SKM-1 treated with dmso at 0.1 percent for 144 hours (cell line): ENCODE measurements around the gene LIN28B.
"Not testable (repeated sequence)": the region's sequence is repeated elsewhere in the genome, so short reads cannot be mapped to it uniquely, and the experiment has no call there.

ENCODE experiments used
- DNase-seq: peaks from one replicate; lab custom pipeline; 2025; ENCODE audit not compliant: unreplicated experiment; lab: John Stamatoyannopoulos, UW

Gene LIN28B, protein sequence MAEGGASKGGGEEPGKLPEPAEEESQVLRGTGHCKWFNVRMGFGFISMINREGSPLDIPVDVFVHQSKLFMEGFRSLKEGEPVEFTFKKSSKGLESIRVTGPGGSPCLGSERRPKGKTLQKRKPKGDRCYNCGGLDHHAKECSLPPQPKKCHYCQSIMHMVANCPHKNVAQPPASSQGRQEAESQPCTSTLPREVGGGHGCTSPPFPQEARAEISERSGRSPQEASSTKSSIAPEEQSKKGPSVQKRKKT

DNA sequence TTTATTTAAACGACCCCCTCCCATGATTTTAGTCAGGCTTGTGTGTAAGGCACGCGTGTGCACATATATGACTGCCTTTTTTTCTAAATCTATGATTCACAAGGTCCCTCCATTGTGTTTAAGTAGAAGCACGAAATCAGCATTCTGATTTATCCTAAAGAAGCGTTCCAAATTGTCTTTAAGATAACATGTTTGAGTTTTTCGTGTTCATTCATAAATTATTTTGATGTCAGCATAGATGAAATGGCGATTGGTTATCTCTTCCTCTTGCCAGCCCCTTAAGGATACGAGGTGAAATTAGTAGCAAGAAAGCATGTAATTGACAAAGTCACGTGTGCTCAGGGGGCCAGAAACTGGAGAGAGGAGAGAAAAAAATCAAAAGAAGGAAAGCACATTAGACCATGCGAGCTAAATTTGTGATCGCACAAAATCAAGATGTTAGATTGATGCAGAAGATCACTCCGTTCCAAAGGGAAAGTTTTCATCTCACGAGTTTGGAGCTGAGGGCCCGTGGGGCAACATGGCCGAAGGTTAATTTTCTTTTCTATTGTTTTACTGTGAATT, at the start of gene LIN28B:
Gene LIN28B, plus strand, starts transcription at position 377 of the 564 bp plus-strand sequence. Its CDS starts 144 bp downstream, at position 521.
- DNase-seq: peak; percentile 76

DNA sequence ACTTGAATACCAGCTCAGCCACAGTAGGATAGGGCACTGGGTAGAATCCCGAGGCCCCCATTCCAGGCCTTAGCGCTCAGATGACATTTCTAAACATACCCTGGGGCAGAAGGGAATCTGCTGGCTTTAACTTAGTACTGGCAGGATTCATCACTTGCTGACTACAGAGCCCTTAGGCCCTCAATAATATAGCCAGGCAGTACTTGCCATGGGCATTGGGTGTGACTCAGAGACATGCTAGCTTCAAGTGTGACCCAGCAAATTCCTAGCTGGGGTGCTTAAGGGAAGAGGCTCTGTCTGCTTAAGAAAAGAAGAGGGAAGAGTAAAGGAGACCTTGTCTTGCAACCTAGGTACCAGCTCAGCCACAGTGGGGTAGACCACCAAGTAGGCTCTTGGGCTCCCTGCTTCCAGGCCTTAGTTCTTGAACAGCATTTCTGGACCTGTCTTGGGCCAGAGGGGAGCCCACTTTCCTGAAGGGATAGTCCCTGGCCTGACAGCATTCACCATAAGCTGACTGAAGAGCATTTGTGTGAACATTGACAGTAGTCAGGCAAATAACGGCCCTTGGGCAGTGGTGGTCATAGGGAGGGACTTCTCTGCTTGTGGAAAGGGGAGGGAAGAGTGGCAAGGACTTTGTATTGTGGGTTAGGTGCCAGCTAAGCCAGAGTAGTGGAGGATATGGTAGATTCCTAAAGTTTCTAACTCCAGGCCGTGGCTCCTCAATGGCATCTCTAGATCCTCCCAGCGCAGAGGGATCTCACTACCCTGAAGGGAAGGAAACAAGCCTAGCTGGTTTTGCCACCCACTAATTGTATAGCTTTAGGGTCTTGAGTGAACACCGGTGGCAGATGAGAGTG, 48.6 kb upstream of the LIN28B start:
- no peak for DNase-seq

DNA sequence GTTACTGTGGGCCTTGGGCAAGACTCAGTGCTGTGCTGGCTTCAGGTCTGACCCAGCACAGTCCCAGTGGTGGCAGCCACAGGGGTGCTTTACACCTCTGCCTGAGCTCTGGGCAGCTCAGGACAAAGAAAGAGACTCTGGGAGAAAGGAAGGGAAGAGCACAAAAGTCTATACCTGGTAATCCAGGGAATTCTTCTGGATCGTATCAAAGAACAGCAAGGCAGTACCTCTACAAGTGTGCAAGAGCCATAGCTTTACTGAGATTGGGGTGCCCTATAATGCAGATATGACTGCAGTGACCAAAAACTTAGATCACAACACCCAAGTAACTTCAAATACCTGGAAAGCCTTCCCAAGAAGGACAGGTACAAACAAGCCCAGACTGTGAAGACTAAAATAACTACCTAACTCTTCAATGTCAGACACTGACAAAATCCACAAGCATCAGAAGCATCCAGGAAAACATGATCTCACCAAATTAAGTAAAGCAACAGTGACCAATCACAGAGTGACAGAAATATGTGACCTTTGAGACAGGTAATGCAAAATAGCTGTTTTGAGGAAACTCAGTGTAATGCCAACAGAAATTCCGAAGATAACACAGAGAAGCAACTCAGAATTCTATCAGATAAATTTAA, 47.9 kb upstream of the LIN28B start:
- no peak for DNase-seq

DNA sequence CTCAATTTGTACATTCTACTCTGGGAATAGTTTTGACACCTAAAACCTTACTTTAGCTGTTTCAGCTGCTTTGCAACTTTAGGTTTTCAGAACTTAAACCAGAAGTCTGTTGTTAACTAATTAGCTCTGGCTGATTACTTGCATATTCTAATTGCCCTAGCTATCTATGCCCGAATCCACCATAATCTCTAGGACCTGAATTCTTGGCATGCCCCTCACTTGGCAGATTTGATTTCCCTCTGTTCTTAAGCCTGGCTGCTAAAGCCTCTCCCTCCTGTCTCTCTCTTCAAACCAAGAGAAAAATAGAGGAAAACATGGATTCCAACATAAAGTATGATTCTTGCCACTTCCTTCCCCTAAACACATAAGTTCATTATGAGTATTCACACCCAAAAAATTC, 35.0 kb upstream of the LIN28B start:
- no peak for DNase-seq

DNA sequence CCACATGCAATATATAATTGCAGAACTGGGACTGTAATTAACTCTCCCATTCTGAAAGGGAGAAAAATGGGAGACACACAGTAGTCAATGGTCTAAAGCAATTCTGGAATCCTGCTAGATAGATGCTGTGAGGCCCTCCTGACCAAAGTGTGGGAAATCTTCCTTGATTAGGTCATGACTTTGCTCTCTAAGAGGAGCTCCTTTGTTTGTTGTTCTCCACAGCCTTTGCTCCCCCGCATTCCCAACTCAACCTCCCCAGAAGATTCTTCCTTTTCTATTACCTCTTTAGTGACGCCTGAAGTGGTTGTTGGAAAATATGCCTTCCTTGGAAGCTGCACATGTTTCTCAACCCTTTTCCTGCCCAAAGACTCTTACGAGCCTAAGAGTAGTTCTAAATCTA, 28.8 kb upstream of the LIN28B start:
- DNase-seq: no peak

DNA sequence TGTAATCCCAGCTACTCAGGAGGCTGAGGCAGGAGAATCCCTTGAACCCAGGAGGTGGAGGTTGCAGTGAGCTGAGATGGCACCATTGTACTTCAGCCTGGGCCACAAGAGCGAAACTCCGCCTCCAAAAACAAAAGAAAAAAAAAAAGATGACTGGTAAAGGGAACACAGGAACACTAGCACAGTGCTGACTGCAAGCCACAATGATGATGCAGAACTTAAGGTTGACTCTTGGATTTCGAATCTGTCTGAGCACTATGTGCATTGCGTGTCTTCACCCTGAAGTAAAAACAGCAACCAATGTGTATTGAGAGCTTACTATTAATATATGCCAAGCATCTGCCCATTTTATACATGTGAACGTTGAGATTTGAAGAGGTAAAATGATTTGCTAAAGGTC, 27.6 kb upstream of the LIN28B start:
- DNase-seq: no peak

DNA sequence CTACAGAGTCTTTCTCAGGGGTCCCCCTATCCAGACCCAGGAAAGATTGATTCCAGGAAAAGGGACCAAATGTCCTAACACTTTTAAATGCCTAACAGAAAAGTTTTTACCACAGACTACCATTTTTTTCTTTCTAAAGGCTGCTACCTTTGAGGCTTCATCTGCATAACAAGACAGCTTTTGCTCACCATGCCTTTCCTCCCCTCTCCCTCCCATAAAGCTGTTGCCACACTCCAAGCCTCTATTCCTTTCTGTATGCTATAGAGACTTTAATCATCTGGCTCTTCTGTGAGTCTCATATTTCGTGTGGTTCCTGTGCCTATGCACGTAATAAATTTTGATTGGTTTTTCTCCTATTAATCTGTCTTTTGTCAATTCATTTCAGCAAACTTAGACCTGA, 26.0 kb upstream of the LIN28B start:
- DNase-seq: no peak

DNA sequence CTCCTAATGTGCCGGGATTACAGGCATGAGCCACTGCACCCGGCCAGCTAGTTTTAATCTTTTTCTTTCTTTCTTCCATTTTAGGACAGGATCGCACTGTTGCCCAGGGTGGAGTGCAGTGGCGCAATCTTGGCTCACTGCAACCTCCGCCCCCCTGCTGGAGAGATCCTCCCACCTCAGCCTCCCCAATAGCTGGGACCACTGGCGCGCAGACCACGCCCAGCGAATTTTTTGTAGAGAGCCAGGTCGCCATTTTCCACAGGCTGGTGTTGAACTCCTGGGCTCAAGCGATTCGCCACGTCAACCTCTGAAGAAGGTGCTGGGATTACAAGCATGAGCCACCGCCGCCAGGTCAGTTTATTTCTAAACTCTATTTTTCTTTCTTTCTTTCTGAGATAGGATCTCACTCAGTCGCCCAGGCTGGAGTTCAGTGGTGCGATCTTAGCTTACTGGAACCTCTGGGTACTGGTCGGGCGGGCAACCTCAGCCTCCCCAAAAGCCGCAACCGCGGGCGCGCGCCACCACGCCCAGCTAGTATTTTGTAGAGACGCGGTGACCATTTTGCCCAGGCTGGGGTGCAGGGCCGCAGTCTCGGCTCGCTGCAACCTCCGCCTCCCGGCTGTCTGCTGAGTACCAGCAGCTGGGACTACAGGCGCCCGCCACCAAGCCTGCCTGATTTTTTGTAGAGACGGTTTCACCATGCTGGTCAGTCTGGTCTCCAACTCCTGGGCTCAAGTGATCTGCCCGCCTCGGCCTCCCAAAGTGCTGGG, 20.0 kb upstream of the LIN28B start:
- no peak for DNase-seq

DNA sequence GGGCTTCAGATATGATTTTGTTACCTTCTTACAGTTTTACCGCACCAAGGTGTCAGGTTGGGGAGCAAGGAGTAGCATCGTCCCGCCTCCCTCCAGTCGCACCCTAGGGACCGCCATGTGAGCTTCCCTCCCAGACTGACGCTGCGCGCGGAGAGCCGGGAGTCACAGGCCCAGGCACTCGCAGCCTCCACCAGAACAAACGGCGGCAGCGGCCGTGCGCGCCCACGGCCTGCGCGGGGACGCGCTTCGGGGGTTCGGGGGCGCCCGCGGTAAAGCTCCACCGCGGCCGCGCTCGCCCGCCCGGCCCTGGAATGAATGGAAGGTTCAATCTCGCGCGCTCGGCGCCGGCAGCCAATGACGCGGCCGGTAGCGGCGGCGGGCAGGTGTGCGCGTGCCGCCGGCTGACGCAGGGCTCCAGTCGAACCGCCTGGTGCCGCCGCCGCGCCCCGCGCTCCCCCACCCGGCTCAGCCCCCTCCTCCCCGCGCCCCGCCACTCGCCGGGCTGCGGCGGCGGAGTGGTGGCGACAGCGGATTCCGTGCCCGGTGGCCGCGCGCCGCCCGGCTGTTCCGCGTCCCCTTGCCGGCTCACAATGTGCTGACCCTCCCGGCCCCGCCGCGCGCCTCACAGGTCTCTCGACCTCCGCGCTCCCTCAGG, 16.5 kb upstream of the LIN28B start:
- DNase-seq: no peak

DNA sequence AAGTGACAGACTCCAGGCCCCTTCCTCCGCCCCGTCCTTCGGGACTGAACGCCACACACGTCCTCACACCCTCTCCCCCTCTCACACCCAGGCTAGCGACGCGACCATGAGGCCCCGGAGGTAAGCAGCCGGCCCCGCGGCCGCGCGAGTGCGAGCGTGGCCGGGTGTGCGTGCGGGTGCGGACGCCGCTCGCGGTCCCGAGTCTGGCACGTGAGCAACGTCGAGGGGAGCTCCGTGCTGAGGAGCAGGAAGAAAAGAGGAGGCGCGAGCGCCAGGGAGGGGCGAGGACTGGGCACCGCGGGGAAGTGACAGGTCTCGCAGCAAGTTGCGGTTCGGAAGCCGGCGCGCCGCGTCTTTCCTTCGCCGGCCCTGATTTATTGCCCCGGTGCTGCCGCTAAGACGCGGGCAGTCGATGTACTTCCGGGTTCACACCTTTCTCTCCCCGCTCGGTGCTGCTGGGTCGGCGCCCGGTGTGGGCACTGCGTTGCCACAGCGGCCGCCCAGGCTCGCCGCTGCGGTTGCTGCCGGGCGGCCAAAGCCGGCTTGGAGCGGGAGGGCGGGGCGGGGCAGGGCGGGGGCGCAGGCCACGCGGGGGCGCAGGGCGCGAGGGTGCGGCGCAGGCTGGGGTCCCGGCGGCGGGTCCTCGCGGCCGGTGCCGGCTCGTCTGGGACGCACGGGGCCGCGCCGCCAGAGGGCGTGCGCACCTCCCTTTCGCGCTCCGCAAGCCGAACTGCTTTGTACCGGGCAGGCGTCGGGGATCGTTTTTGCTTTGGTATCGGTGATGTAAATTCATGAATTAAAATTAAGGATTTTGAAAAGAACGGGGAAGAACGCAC, 15.8 kb upstream of the LIN28B start:
- peak; percentile 24 for DNase-seq

DNA sequence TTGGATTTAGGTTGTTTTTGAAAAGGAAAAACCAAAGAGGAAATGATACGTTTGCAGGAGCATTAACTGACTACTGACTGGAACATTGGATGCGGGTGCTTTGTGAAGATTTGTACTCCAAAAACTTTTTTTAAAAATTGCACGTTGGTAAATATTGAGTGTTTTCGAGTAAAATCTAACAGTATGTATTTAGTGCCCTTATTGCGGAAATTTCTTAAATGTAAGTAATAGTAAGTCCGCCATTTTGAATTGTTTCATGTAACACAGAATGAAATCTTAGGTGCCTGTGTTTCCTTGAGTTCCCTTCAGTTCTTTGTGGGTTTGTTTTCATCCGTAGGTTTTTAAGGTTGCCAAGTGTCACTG, 15.2 kb upstream of the LIN28B start:
- no peak for DNase-seq

DNA sequence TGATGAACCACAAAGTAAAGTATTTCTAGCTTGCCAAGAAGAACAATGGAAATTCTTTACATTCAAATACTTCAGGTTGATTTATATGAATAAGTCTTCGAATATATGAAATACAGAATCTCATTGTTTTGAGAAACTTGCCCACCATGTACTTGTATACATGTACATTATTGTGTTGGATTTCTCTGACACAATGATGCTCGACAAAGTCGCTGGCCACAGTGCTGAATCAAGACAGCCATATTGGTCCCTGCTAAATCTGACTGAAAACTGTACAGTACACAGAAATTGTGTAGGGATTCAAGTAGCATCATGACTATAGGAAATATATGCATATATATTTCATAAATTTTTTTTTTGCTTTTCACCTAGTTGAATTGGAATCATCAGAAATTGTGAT, 13.1 kb upstream of the LIN28B start:
- no peak for DNase-seq

DNA sequence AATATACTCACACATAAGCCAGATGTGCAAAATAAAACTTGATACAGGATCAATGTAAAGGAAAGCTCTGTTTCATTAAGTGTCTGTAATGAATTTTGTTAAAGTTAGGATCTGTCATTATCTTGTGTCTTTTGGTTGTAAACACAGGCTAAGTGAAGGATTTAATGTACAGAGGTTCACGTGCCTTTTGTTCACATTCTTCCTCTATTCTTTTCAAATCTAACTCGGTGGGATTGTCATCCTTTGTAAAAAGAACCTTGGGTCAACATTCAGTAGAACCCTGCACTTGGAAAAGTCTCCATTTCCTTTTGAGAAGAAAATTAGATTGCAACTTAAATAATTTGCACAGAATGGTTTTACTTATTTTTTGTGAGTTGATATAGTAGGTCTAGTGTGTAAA, 7.7 kb upstream of the LIN28B start:
- DNase-seq: no peak

DNA sequence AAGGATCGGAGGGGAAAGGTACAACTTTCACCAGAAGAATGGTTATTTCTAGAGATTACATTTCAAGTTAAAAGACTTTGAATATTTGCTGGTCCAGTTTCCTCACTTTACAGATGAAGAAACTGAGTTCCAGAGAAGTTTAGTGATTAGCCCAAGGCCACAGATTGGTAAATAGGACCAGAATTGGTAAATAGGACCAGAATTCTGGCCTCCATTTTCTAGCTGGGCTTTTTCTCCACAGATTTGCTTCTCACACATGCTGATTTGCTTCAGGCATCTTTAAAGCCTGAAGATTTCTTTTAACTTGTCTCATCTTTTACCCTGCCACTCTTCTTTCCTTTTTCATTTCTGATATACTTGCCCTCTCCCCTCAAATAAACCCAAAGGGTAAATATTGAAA, 5.2 kb upstream of the LIN28B start:
- DNase-seq: no peak

DNA sequence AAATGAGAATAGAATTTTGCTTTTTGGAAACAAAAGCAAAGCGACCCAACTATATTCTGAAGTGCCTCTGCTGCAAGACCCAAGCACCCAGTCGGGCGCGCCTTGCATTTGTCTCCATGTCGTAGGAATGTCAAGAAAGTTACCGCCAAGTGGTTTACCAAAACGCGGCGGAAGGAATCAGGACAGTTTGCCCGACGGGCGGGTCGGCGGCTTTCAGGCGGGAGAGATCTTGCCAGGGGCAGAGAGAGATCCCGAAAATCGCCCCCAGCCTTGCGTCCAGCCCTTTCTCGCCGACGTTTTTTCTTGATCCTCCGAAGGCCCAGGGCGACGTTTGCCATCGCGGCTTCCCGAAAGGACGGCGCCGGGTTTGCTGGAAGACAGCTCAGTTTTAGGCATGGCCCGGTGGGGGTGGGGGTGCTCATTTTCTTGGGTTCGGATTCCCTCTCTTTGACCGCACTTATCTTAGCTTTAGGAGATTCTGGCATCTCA, 4.0 kb upstream of the LIN28B start:
- no peak for DNase-seq

DNA sequence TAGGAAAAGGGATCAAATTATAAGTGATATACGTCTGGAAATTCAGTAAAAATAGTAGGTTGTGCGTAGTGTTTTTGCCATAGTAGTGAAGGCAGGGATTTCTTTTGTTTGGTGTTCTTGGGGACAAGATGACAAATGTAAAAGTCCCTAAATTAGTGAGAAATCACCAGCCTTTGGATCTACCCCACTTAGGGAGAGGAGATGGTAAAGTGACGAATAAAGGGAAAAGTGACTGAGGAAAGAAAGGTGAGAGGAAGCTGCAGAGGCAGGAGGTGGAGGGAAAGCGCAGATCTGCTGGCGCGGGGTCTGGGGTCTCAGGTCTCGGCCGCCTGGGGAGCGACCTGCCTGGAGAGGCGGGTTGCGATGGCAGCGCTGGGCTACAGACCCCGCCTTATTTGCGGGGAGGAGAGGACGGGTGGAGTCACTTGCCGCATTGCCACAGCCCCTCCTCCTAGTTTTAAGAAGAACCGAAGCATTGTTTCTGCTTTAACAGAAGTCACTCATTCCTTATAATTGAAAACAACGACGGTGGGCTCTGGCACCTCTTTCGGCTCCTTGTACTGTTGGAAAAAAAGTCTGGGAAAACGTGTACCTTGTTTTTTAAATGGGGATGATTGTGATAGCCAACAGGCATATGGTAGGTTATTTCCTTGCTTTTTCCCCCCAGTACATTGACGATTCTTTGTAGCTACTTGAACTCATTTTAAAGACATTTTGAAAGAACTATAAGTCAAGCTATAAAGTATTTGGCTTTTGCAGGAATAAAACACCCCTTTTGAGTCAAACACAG, 3.3 kb upstream of the LIN28B start:
- DNase-seq: not testable (repeated sequence)

DNA sequence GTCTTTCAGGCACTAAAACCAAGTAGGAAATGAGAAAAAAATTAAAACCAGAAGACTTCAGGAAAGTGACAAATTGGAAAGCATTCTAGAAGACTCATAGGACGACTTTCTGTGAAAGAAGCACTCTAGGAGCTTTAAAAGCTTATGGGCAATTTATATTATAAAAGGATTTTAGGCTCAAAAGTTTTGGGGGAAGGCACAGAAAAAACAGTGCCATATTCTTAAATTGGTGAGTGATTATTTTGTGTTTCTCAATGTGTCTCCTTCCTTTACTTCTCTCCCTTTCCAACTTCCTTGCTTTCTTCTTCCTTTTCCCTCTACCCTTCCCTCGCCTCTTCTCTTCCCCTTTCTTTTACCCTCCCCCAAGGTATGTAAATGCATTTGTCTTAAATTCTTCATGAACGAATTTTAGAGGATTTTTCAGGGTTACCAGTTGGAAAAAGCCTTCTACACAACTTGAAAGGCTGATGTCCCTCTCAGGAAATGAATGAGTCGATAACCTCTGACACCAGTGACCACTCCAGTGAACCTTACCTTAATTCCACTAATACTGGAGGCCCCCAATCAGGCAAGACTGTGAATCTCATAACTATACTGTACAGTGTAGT, 2.6 kb upstream of the LIN28B start:
- no peak for DNase-seq

DNA sequence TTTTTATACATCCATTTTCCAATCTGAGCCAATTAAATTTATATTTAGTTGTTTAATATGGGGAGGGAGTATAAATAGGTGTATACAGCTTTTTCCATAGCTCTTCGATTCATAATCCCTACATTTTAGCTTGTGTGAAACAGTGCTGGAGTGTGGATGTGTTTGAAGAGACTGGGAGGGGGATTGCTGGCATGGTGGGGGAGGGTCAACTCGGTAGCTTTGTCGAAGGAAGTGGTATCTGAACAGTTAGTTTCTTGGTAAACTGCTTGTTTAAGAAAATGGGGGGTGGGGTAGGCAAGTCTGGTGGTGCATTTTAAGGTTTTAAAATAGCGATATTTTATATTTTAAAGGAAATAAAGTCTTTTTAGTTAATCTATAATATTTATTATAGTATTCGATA, 1.4 kb upstream of the LIN28B start:
- DNase-seq: no peak
